T47D (cell line): ENCODE measurements around the gene SEC14L1.

Experiments used
- DNase-seq, 2 experiments: peaks; one replicate each; pipeline versions ENCODE4 v3.0.0 to v3.0.0-alpha.2; 2011 to 2012; ENCODE audit warnings: low read depth in 1 of 2, low spot score in 1 of 2
- JUND ChIP-seq: IDR thresholded peaks from 2 replicates; pipeline ENCODE4 v1.6.1; 2012; ENCODE audit warnings: low read depth
- in situ Hi-C: cut with HindIII; loops from 2 replicates; pipeline ENCODE4 v1.10.0; 2016; ENCODE audit warnings: low sequenced_read_pairs, low pct_unique_long_range_greater_than_20kb

Gene SEC14L1

DNA sequence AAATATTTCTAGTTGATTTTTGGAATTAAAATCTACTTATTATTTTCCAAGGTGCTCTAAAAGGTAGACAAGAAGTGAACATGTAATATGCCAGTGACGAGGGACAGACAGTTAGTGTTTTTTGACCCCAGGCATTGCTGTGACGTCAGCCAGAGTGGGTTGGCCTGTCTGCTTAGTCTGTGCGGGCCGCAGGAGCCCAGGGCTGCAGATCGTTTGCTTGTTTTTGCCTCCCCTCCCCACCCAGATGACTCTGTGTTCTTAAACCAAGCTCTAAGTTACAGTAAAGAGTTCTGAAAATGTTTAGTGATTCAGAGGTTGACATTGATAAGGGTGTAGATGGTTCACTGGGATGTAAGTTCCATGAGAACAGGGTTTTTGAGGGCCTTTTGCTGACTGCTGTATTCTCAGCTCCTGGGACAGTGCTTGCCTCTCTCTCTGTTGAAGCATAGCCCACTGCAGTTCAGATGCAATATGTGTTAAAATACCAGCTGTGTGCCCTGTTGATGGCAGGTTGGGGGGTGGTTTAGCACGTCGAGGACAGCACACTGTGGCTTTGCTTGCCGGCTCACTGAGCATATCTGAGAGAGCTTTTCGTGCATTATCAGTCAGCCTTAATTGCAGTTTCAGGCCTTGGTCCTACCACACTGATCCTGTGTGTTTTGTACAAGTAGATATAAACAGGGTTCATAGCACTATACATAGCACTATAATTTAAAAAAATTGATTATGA, 64.8 kb downstream of the SEC14L1 start:
- in situ Hi-C loops: no loop called here
- TF ChIP-seq JUND: no peak
- no peak for DNase-seq

DNA sequence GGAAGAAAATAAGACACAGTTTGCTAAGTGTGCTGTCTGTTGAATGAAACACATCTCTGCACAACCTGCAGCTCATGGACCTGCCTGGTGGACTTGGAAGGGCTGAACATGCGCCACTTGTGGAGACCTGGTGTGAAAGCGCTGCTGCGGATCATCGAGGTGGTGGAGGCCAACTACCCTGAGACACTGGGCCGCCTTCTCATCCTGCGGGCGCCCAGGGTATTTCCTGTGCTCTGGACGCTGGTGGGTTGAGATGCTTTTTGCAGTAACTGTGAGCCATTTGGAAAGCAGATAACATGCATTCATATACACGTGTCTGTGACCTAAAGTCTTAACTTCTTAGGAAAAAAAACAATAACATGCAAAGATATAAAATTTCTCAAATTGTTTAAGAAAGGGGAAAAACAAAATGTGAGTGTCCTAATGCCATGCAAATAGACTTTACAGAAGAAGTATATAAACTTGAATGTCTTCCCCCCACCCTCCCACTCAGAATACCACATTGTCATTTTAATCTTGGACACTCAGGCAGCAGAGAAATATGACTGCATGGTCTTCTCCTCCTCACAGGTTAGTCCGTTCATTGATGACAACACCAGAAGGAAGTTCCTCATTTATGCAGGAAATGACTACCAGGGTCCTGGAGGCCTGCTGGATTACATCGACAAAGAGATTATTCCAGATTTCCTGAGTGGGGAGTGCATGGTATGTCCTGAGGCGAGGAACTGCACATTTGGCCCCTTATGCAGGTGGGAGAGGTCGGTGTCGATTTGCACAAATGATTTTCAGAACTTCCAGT, 65.6 kb downstream of the SEC14L1 start:
- no peak for DNase-seq
- in situ Hi-C loops: no loop called here
- TF ChIP-seq JUND: no peak

DNA sequence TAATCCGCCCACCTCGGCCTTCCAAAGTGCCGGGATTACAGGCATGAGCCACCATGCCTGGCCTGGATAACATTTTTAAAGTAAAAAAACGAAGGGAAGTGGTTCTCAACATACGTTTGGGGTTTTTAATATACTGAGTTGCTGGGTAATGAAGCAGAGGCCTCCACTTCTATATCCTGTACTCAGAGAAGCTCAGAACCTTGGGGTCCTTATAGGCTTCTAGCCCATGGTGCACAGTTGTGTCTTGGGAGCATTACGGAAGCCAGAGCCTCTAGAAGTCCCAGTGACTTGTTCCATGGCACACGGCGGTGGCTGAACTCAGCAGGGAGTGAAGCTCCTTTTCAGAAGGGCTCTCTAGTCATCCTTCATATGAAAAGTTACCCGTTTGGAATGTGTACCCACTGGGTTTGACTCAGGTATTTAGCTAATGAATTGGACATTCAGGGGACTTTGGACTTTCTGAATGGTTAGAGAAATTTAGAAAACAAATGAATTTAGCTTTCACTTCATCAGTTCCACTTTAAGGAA, 67.0 kb downstream of the SEC14L1 start:
- DNase-seq: no peak
- TF ChIP-seq JUND: no peak
- in situ Hi-C loops: no loop called here

DNA sequence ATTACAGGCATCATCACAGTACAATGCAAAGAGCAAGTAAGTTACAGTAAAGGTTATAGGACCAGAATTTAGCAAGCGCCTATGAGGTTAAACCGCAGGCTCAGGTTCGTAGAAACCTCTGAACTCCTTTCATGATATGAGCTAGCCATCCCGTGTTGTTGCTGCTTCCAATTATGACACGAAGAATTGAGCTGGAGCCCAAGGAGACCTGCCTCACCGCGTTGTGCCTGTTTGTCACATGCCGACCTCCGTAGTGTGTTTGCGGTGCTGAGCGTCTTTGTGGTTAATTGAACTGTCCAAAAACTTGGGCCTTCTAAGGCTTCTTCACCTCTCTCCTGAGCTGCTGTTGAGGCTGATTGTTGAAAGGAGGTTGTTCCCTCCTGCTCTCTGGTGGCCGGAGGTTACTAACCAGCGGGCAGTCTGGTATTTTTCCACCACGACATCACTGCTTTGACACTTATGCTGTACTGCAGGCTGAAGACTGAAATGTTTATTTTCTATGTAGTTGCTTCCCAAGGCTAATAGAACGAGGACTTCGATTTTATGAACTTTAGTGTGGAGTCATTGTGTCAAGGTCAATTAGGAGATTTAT, 67.5 kb downstream of the SEC14L1 start:
- in situ Hi-C loops: no loop called here
- TF ChIP-seq JUND: no peak
- DNase-seq: peak; percentile 56 to 69

DNA sequence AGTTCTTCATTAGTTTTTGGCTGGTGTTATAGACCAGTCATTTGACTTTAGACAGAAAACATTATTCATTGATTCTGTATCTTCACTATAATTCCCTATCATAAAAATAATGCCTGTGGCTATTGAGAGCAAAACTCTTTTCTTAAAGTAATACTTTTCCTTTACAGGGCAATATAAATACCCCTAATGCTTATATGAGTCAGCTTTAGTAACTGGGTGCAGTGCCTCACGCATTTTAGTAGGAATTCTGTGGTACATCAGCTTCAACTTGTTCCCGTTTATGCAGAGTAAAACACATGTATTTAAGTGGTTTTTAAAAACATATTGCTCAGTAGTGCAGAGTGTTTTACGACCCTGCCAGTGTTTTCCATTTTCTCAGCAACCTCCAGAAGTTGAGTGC, 68.1 kb downstream of the SEC14L1 start:
- in situ Hi-C loops: no loop called here
- no peak for TF ChIP-seq JUND
- no peak for DNase-seq

DNA sequence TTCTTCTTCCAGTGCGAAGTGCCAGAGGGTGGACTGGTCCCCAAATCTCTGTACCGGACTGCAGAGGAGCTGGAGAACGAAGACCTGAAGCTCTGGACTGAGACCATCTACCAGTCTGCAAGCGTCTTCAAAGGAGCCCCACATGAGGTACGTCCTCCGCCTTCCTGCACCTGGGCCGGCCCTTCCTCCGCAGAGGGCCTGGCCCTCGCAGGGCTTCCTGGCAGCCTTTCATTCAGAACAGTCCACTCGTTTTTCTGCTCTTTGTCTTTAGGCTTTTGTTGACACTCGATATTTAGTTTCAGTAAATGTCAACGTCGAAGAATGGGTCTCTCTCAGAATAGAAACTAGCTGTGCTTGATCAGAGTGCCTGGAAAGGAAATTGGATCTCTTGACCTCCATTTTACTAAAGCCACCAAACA, 68.6 kb downstream of the SEC14L1 start:
- in situ Hi-C loops: no loop called here
- TF ChIP-seq JUND: no peak
- no peak for DNase-seq

DNA sequence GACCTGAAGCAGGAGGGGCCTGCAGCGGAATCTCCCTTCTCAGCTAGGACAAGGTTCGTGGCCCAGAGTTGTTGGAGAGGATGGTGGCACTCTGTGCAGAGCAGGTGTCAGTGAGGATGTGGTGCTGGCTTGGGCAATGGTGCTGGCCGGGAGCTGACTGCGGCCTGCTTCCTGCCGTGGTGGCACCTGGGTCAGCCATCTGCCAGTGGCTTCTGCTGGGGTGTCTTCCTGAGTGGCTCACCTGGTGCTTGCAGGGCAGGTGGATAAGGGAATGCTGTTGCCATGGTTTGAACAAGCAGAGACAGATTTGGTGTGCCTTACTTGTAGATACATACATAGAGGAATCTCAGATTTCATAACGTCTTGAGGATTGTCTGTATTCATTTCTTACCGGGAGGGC, 69.6 kb downstream of the SEC14L1 start:
- in situ Hi-C loops: no loop called here
- DNase-seq: no peak
- TF ChIP-seq JUND: no peak

DNA sequence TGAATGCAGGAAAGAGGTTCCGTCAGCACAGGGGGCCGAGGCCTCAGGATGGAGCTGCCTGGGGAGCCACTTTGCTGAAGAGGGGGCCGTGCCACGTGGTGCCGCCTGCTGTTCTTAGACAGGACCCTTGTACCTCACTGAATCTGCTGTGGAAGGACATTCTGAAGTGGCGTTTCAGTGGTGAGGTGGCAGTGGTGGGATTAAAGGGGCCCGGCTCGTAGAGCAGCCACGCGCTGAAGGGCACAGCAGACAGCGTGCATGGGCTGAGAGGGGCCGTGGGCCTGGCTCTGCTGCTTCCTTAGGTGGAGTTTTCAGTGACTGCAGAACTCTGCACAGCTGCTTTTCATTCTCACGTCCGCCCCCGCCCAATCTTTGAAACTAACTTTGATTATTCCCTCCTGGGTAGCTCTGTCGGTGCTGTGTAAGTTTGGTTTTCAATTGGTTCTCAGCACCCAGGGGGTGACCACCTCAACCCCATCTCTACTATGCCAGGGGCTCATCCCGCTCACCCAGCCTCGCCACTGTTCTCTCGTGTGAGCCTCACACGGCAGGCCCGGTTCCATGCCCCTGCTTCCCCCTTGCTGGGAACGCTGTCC, 70.3 kb downstream of the SEC14L1 start:
- in situ Hi-C loops: no loop called here
- DNase-seq: no peak
- no peak for TF ChIP-seq JUND

DNA sequence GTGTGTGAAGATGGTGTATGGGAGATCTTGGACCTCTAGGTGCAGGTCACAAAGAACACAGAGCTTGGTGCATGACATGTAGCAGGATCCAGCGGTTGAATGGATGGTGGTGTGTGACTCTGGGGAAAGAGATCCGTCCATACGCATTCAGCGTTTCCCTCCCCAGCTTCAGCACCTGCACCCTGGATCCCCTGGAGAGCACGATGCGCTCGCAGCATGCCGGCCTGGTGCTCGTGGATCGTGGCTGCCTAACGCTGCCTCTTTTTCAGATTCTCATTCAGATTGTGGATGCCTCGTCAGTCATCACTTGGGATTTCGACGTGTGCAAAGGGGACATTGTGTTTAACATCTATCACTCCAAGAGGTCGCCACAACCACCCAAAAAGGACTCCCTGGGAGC, 70.9 kb downstream of the SEC14L1 start:
- DNase-seq: no peak
- in situ Hi-C loops: no loop called here
- no peak for TF ChIP-seq JUND

DNA sequence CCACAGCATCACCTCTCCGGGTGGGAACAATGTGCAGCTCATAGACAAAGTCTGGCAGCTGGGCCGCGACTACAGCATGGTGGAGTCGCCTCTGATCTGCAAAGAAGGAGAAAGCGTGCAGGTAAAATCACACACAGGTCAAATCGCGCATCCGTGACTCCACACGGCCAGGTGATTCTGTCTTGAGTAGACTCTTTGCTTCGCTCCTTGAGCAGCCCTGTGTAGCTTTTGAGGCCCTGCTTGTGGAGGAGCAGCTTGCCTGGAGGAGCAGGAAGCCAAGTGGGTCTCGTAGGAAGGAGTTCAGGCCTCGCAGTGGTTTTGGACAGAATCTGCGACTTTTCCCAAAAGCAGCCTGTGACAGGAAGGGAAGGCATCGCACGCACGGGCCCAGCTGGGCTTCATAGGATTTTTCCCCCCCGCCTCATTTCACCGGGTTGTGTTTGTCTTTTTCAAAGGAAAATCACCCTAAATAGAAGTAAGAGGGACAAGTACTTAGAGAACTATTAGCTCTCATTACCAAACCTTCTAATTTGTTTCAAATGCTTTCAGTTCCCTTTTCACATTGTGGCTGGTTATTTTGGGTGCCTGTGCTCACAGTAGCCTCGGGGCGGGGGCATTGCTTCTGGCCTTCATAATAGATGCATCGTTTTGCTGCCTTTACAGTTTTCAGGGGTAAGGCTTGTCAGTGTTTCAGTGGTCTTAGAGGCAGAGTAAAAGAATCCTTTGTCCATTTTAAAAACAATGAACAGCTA, 71.5 kb downstream of the SEC14L1 start:
- no peak for DNase-seq
- no peak for TF ChIP-seq JUND
- in situ Hi-C loops: no loop called here

DNA sequence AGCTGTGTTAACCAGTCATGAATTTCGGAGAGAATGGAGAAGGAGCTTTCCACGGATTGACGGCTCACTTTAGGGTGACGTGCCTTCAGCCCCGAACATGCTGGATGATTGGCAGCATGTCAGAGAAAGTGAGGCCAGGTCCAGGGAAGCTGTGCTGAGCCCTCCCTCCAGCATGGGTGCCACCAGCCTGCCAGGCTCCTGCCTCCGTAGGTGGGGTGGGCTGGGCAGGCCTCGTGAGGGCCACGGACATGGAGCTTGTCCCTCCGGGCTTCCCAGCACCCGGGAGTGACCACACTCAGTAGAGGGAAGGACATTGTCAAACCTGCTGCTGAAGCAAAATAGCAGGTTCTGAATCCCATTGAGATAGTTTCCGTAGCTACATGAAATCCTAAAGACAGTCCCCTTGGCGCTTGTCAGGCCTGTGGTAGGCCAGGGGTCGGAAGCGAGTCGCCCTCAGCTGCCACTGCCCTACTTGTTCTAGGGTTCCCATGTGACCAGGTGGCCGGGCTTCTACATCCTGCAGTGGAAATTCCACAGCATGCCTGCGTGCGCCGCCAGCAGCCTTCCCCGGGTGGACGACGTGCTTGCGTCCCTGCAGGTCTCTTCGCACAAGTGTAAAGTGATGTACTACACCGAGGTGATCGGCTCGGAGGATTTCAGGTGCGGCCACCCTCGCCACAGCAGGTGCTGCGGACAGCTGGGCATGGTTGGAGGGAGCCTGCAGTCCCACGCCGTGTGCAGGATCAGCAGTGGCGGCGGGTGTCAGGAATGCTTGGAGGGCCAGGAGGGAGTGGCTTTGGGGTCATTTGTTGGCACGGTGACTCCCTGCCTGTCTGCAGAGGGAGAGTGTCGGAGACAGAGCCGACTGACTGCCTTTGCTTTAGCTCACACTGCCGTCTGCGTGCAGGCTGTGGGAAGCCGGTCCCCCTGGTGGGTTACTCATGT, 72.3 kb downstream of the SEC14L1 start:
- in situ Hi-C loops: no loop called here

DNA sequence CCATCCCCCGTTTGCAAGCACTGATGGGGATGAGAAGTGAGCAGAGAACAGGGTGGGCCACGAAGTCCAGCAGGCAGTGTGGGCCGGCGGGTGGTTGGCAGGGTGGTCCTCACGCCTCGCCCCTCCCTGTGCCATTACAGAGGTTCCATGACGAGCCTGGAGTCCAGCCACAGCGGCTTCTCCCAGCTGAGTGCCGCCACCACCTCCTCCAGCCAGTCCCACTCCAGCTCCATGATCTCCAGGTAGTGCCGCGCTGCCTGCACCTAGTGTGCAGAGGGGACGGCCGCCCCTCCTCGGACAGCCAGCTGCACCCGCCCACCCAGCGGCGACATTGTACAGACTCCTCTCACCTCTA, 73.0 kb downstream of the SEC14L1 start:
- DNase-seq: no peak
- no peak for TF ChIP-seq JUND
- in situ Hi-C loops: no loop called here

More for the DNA sequence above, 72.3 kb downstream of the SEC14L1 start:
- no peak for DNase-seq
- no peak for TF ChIP-seq JUND
